Stimulated activated CD8-positive, alpha-beta memory T cell treated with anti-CD3 and anti-CD28 coated beads, Interleukin-15, amount 100 ng/mL, for 48 hours (primary cell): ENCODE measurements around the gene ESR1.

Experiments used
- DNase-seq, 2 donors: peaks; one replicate each; pipeline ENCODE4 v3.0.0-alpha.2; 2020; ENCODE audit warnings: low read depth in 2 of 2

The ESR1 gene

DNA sequence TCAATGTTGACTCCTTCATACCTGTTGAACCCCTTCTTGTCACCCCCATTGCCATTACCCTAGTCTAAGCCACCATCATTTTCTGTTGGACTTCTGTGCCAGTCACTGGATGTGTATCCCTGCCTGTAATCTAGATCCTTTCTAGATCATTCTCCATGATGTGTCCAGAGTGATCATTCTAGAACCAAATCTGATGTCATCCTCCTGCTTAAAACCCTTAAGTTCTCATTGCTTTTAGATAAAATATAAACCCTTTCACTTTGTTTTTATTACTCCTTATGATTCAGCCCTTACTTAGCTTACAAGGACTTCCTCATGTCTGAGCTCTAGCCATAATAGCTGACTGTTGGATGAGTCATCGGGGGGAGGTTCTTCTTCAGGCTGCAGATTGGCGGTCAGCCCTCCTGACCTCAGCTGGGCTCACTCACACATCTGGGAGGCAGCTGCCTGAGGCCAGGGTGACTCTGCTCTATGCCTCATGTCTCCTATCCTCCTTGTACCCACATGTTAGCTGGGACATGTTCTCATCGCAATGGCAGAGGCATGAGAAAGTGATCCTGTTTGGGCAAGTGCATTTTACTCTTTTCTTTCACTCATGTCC, 287.6 kb downstream of the ESR1 start:
- DNase-seq = peak; percentile 2 to 11

DNA sequence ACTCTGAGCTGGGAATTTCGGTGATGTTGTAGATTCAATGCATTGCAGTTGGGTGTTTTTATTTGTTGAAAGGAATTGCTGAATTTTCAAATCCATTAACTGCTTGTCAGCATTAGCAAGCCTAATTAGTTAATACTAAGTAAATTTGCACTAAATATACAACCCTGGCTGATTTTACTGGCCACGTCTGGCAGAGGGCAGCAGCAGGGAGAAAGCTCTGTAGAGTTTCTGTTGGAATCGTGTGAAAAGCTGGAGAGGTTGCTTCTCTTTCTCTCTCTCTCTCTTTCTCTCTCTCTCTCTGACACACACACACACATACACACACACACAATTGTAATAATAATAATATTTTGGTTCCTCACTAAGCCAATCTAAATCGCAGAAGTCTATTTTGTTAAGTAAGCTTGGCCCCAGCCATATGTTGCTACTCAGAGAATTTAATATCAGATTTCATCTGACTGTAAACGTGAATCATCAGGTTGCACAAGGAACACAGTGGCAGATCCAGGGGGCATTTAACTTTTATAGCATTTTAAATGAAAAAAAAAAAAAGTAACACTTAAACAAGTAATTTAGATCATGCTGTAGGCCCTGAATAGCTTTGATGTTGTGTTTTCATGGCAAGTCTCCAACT, 289.5 kb downstream of the ESR1 start:
- no peak for DNase-seq

GRCh38 chr6:152098683-152099082, 291.2 kb downstream of the ESR1 start:
- DNase-seq = no peak

DNA sequence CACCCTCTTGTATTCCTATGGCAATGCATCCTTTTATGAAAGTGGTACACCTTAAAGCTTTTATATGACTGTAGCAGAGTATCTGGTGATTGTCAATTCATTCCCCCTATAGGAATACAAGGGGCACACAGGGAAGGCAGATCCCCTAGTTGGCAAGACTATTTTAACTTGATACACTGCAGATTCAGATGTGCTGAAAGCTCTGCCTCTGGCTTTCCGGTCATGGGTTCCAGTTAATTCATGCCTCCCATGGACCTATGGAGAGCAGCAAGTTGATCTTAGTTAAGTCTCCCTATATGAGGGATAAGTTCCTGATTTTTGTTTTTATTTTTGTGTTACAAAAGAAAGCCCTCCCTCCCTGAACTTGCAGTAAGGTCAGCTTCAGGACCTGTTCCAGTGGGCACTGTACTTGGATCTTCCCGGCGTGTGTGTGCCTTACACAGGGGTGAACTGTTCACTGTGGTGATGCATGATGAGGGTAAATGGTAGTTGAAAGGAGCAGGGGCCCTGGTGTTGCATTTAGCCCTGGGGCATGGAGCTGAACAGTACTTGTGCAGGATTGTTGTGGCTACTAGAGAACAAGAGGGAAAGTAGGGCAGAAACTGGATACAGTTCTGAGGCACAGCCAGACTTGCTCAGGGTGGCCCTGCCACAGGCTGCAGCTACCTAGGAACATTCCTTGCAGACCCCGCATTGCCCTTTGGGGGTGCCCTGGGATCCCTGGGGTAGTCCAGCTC, 292.1 kb downstream of the ESR1 start:
- no peak for DNase-seq

- DNase-seq = no peak
These were observed 292.7 kb downstream of the ESR1 start for GRCh38 chr6:152100183-152100618.

GRCh38 chr6:152107973-152108372, 300.5 kb downstream of the ESR1 start:
- DNase-seq = no peak

DNA sequence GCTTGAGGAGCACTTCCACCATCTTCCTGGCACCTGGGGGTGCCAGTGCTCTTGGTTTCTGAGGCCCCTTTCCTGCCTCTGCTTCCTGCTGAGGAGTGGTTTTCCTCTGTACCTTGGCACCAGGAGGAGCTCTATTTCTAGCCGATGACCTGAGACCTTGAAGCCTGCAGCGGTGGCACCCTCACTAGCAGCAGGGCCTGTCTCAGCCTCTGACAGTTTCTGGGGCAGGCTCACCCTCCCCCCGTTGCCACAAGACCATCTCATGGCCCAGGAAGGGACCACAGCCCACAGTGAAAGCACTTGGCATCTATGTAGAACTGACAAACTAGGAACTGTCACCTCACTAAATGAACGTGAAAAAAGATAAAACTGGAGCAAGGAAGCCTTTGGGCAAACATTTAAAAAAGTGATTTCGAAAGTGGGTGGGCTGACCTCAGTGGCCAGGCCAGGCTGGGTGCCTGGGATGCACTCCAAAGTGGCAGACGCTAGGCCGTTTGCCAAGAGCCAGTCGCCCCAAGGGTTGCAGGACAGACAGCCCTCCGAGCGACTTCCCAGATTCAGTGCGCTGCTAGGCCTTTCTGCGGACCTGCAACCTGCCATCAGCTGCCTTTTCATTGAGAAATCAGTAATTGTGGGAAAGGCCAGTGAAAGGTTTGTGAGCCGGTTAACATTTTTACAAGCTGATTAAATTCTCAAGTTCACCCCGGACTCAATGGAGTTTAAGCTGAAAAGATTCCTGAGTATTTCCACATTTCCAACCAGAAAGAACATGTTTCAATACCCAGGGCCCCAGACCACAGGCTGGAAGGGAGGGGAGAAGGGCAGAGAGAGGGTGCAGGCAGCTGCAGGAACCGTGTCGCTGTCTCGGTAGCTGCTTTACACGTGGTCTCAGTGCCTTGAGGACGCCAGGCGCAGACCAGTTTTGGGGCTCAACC, 303.7 kb downstream of the ESR1 start:
- no peak for DNase-seq

DNA sequence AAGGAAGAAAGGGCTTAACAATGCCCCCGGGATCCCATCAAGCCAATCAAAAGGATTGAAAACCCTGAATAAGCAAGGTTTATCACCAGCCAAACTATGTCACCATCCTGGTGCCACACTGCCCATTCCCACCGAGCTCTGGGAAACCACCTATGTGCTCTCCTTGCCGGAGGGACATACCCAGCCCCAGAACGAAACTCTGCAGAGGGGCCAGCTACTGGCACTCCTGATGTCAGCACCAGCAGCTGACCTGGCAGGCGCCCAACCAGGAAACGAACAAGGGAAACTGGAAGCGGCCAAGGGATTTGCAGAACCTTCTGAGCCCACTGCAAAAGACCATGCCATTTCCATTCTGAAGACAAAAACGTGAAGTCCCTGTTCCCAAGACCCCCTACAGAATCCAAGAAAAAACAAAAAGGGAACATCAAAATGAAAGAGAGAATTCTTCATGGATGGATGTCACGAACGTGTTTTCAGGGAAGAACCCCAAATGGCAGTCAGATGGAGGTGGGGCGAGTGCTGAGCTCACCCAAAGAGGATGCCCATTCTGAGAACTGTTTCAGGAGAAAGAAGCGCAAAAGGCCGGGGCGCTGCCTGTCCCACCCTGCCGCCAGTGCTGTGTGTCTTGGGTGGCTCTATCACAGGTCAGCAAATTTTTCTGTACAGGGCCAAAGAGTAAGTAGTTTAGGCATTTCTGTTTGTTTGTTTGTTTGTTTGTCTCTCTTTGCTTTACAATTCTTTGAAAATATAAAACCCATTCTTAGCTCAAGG, 305.2 kb downstream of the ESR1 start:
- DNase-seq = no peak

DNA sequence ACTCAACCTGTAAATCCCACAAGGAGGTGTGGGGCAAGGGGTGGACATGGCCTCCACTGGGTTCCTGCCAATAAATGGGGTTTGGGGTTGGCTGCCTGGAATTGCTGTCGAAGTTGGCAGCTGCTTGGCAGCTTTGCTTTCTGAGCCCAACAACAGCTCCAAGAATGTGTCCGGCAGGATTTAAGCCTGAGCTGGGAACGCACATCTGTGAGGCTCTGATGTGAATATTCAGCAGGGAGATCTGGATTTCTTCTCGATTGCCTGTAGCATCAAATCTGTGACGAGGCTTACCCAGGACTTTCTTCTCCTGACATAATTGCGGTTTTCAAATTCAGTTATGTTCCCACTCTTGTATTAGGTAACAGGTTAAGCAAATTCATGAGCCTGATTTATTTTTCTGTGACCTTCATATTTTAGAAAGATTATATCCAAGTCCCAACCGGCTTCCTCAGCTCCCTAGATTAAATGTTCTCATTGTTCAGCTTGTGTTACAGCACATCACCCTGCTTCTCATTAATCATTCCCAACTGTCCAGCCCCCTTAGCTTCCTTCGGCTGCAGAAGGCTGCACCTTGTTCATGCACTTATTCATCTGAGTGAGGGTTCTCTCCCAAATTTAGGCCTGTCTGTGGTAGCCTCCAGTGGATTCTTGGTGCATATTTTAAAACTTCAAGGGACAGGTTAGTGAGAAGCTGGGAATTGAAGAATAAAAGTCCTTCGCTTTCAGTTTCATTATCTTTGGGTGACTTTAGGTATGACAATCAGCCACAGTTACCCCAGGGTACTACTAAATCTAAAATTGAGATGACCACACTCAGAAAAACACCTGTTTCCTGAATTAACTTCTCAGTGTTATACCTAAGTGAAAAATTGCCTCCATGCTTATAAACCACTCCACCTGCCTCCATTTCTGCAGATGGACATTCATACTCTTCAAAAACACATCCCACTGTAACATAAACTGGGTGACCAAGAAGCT, 310.0 kb downstream of the ESR1 start:
- no peak for DNase-seq

DNA sequence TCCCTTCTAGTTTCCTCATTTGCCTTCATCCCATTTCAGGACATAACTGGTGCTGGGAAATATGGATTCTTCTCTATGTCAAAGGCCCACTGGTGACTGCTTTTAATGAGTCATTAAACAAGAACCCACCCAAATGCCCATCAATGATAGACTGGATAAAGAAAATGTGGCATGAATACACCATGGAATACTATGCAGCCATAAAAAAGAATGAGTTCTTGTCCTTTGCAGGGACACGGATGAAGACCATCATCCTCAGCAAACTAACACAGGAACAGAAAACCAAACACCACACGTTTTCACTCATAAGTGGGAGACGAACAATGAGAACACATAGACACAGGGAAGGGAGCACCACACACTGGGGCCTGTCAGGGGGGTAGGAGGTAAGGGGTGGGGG, 310.7 kb downstream of the ESR1 start:
- DNase-seq = no peak

DNA sequence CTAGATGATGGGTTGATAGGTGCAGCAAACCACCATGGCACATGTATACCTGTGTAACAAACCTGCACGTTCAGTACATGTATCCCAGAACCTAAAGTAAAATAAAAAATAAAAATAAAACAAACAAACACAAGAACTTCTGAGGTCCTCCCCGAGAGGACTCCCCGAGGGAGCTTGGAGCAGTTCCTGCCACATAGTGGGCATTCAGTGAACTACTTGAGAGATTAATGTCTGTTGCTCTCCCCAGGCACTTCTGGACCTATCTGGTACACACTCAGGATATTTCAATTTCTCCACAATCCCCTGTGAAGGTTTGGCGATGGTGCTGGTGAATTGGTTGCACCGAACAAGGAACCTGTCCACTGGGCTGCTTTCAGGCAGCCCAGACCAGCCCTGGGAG, 311.2 kb downstream of the ESR1 start:
- DNase-seq = no peak

GRCh38 chr6:152119831-152120230, 312.3 kb downstream of the ESR1 start:
- no peak for DNase-seq

DNA sequence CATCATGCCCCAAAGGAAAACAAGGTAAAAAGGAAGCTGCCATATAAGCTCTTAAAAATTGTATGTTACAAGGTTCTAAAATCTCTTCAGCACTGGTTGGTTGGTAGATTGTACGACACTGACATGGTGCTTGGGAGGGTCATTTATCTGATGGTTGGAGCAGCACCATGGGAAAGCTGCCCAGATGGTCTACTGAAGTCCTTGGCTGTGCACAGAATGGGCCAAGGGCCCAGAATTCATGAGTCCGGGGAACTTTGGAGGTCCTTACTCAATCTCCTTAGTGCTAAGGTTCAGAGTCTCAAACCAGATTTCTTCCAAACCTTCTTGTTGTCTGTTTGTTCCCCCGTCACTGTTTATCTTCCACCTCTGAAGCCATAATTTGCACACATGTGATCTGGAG, 314.4 kb downstream of the ESR1 start:
- no peak for DNase-seq

- no peak for DNase-seq
These were observed 315.0 kb downstream of the ESR1 start for GRCh38 chr6:152122434-152122833.

DNA sequence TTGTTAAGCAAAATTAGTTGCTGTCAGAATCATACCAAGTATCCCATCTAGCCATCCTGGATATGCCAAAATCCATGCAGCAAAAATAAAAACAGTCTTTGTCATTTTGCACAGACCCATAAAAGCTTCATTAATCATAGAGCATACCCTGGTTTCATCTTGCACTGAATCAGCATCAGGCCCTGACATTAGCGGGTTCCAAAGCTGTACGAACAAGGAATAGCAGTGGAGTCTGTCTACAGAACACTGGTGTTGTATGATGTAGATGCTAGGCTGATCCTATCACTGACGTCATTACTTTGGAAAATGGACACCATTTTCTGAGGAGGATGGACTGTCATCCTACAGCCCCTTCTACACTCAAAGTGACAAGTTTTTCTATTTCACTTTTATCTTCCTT, 315.6 kb downstream of the ESR1 start:
- no peak for DNase-seq

DNA sequence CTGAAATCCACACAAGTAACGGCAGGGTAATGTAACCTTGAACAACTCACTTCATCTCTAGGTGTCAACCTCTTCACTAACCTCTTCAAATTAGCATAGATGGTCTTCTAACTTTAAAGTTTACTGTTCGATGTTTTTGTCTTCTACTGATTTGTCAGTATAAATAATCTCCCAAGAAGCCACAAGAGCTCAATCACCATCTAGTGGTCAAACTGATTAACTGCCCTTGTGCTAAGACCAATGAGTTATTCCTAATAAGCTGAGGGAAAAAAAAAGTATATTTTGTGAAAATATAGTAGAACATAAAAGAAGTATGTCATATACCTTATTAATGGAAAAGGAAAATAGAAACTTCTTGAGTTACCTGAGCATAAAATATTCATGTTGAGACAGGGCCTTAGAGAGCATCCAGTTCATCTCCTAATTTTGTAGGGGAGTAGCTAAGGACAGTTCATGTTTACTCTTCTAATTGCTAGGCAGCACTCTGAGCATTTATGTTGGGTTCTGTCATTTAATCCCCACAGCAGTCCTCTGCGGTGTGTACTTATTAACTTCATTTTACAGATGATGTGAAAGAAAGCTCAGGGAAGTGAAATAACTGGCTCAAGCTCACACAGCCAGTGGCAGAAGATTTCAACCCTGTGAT, 317.1 kb downstream of the ESR1 start:
- no peak for DNase-seq

GRCh38 chr6:152127432-152128165, 320.1 kb downstream of the ESR1 start:
- no peak for DNase-seq

- no peak for DNase-seq
These were observed 322.2 kb downstream of the ESR1 start for GRCh38 chr6:152129691-152130151.

DNA sequence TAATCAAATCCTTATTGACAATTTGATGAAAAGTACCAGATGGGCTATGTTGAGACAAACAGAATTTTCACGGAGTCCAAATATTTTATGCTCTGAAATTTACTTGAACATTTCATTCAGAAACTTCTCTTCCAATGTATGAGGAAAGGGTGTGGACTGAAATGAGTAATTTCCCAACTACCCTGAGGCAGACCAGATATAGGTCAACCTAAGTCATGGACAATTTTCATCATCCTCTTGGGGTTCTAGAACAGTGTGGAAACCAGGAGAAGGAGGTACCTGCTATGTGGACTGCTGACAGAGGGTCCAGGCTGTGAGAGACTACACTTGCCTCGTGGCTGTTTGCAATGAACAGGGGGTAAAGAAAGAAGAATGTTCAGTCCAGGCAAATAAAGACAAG, 323.0 kb downstream of the ESR1 start:
- no peak for DNase-seq
